Measurements from ENCODE around the gene TFG.

Gene TFG

GRCh38 chr3:100748220-100748619, 38.9 kb downstream of the TFG start:
- Histone ChIP-seq H3K27ac (ENCODE audit: low read length) (no peak overlapping the region), H3F3A (ENCODE audit: insufficient read depth, low read length) (no peaks in the 10 kb centered on the region), H2AFZ (ENCODE audit: low read length) (no peak overlapping the region), H3K27me3 (replicated peaks; ENCODE audit: insufficient read depth, low read length) (no peaks in the 10 kb centered on the region), H3K9ac (ENCODE audit: low read length) (no peak overlapping the region), H3K9me2 (replicated peaks; ENCODE audit: insufficient read depth, low read length) (no peaks in the 10 kb centered on the region), H3K4me2 (ENCODE audit: low read depth, low read length) (no peak overlapping the region), H4K20me1 (ENCODE audit: insufficient read depth, low read length) (no peaks in the 10 kb centered on the region), H3K79me2 (ENCODE audit: low read length) (no peaks in the 10 kb centered on the region), H3K4me3 (ENCODE audit: low read length) (no peak overlapping the region), H3K4me1 (ENCODE audit: low read length) (no peaks in the 10 kb centered on the region), H3K9me3 (replicated peaks; ENCODE audit: insufficient read depth, low read length) (no peaks in the 10 kb centered on the region), H3K36me3 (replicated peaks; ENCODE audit: insufficient read depth, low read length) (no peaks in the 10 kb centered on the region; the same call in 1 of the 2 replicates)
- TF ChIP-seq EZH2phosphoT487 (IDR thresholded peaks at IDR 0.05; ENCODE audit: low read length) (no peak), EZH2 (optimal IDR thresholded peaks at IDR 0.05; ENCODE audit: low read depth, low read length) (no peak), CTCF (IDR thresholded peaks at IDR 0.05; ENCODE audit: low read length) (no peak)
- no peak for DNase-seq

GRCh38 chr3:100748967-100749366, 39.7 kb downstream of the TFG start:
- Histone ChIP-seq H3K27ac (ENCODE audit: low read length) (no peak overlapping the region), H2AFZ (ENCODE audit: low read length) (no peak overlapping the region), H3K27me3 (replicated peaks; ENCODE audit: insufficient read depth, low read length) (no peaks in the 10 kb centered on the region), H4K20me1 (ENCODE audit: insufficient read depth, low read length) (no peaks in the 10 kb centered on the region), H3K79me2 (ENCODE audit: low read length) (no peaks in the 10 kb centered on the region), H3K9ac (ENCODE audit: low read length) (no peak overlapping the region), H3K9me2 (replicated peaks; ENCODE audit: insufficient read depth, low read length) (no peaks in the 10 kb centered on the region), H3K4me1 (ENCODE audit: low read length) (no peaks in the 10 kb centered on the region), H3K4me2 (ENCODE audit: low read depth, low read length) (no peak overlapping the region), H3K4me3 (ENCODE audit: low read length) (no peak overlapping the region), H3K36me3 (replicated peaks; ENCODE audit: insufficient read depth, low read length) (no peaks in the 10 kb centered on the region; the same call in 1 of the 2 replicates), H3K9me3 (replicated peaks; ENCODE audit: insufficient read depth, low read length) (no peaks in the 10 kb centered on the region), H3F3A (ENCODE audit: insufficient read depth, low read length) (no peaks in the 10 kb centered on the region)
- no peak for DNase-seq
- TF ChIP-seq EZH2phosphoT487 (IDR thresholded peaks at IDR 0.05; ENCODE audit: low read length) (no peak), CTCF (IDR thresholded peaks at IDR 0.05; ENCODE audit: low read length) (no peak), EZH2 (optimal IDR thresholded peaks at IDR 0.05; ENCODE audit: low read depth, low read length) (no peak)

DNA sequence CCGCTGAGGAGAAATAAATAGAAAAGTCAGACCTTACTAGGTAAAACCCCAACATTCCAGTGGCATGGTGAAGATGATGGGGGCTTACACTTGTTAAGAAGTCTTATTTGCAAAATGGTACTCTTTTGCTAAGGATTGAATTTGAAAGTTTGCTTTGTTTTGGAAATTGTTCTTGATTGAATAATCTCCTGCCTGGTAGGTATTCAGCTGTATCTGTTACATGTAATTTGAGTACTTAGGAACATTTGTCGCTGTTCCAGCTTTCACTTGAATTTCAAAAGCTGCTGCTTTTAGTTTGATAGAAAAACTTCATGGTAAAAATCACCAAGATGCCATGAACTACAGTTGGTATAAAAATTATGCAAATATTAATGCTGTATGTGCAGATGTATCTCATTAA, 44.6 kb downstream of the TFG start:
- TF ChIP-seq CTCF (IDR thresholded peaks at IDR 0.05; ENCODE audit: low read length) (no peak), EZH2 (optimal IDR thresholded peaks at IDR 0.05; ENCODE audit: low read depth, low read length) (no peak), EZH2phosphoT487 (IDR thresholded peaks at IDR 0.05; ENCODE audit: low read length) (no peak)
- Histone ChIP-seq H3K4me2 (ENCODE audit: low read depth, low read length) (no peak overlapping the region), H3K27ac (ENCODE audit: low read length) (no peak overlapping the region), H3K27me3 (replicated peaks; ENCODE audit: insufficient read depth, low read length) (no peaks in the 10 kb centered on the region), H3F3A (ENCODE audit: insufficient read depth, low read length) (no peaks in the 10 kb centered on the region), H3K9me2 (replicated peaks; ENCODE audit: insufficient read depth, low read length) (no peaks in the 10 kb centered on the region), H2AFZ (ENCODE audit: low read length) (no peak overlapping the region), H3K9me3 (replicated peaks; ENCODE audit: insufficient read depth, low read length) (no peaks in the 10 kb centered on the region), H3K79me2 (ENCODE audit: low read length) (no peaks in the 10 kb centered on the region), H3K36me3 (replicated peaks; ENCODE audit: insufficient read depth, low read length) (no peaks in the 10 kb centered on the region; the same call in 1 of the 2 replicates), H3K4me1 (ENCODE audit: low read length) (no peaks in the 10 kb centered on the region), H3K4me3 (ENCODE audit: low read length) (no peak overlapping the region), H3K9ac (ENCODE audit: low read length) (no peak overlapping the region), H4K20me1 (ENCODE audit: insufficient read depth, low read length) (no peaks in the 10 kb centered on the region)
- DNase-seq = no peak

Data from MM.1S (cell line).